MM.1S (cell line): Measurements from ENCODE around the gene MYO1G.

Experiments used
- EZH2 ChIP-seq: fragments of 300-600 bp; sonication (generic); optimal IDR thresholded peaks from 2 replicates; pipeline ENCODE3; 2017; ENCODE audit warnings: low read depth, mild to moderate bottlenecking, antibody characterized with exemption, low read length, mixed read lengths
- TF ChIP-seq, protein P1 (sequence below): fragments of 300-600 bp; sonication (generic); IDR thresholded peaks from 2 replicates; pipeline ENCODE4 v1.5.1; 2016; ENCODE audit warnings: antibody characterized with exemption, low read length, mixed read lengths

DNA sequence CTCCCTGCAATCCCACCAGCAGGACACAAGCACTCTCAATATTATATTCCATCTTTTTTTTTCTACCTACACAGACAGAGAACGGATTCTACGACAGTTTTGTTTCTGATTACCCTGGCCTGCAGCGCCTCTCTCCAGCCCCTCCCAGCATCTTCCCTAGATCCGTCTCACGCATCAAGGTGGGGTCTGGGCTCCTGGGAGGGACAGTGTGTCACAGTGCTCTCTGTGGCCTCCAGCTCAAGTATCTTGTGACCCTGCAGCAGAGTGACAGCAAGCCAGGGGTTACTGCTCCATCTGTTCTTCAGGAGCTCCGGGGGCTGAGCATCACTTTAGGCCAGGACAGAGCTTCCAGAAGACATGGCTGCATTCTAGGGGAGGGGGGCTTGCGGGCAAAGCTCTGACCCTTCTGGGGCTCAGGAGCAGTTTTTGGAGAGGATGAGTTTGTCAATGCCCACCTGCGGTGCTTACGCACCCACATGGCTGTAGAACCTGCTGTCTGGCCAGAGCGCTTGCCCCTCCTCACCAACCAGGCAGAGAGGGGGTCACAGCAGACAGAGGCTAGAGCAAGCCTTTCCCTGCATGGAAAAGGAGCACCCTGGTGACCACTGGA, 22.6 kb downstream of the MYO1G start:
- TF ChIP-seq, protein P1, sequence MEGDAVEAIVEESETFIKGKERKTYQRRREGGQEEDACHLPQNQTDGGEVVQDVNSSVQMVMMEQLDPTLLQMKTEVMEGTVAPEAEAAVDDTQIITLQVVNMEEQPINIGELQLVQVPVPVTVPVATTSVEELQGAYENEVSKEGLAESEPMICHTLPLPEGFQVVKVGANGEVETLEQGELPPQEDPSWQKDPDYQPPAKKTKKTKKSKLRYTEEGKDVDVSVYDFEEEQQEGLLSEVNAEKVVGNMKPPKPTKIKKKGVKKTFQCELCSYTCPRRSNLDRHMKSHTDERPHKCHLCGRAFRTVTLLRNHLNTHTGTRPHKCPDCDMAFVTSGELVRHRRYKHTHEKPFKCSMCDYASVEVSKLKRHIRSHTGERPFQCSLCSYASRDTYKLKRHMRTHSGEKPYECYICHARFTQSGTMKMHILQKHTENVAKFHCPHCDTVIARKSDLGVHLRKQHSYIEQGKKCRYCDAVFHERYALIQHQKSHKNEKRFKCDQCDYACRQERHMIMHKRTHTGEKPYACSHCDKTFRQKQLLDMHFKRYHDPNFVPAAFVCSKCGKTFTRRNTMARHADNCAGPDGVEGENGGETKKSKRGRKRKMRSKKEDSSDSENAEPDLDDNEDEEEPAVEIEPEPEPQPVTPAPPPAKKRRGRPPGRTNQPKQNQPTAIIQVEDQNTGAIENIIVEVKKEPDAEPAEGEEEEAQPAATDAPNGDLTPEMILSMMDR: no peak
- no peak for TF ChIP-seq EZH2
